CD4-positive, alpha-beta T cell treated with Interferon alpha-2 for 1 hour (primary cell): ENCODE results near the gene ZNF81.
A peak's percentile ranks its signal among the peaks of the same experiment; 100 is the strongest.
"Not testable (repeated sequence)": the region's sequence is repeated elsewhere in the genome, so short reads cannot be mapped to it uniquely, and the experiment has no call there.

Source experiments
- DNase-seq, 2 donors: peaks; one replicate each; pipeline ENCODE4 v3.0.0-alpha.2; 2020 to 2022

The ZNF81 gene

GRCh38 chrX:47836164-47837072 lies at the start of gene ZNF81:
TSS of gene ZNF81 (plus strand) at chrX:47836902. CDS start at chrX:47846268, 9,366 bp downstream.
- DNase-seq: peak; percentile 93

DNA sequence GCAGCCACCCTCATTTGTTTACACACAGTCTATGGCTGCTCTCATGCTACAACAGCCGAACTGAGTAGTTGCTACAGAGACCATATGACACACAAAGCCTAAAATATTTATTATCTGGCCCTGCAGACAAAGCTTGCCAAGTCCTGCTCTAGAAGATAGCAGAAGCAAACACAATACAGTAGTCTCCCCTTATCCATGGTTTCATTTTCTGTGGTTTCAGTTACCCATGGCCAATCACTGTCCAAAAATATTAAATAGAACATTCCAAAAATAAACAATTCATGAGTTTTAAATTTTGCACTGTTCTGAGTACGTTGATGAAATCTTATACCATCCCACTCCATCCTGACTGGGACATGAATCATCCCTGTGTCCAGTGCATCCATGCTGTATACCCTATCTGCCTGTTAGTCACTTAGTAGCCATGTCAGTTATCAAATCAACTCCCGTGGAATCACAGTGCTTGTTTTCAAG lies 40.2 kb upstream of the ZNF81 start:
- no peak for DNase-seq

GRCh38 chrX:47797084-47797483 lies 39.6 kb upstream of the ZNF81 start:
- no peak for DNase-seq

GRCh38 chrX:47798861-47799260 lies 37.8 kb upstream of the ZNF81 start:
- DNase-seq: no peak

DNA sequence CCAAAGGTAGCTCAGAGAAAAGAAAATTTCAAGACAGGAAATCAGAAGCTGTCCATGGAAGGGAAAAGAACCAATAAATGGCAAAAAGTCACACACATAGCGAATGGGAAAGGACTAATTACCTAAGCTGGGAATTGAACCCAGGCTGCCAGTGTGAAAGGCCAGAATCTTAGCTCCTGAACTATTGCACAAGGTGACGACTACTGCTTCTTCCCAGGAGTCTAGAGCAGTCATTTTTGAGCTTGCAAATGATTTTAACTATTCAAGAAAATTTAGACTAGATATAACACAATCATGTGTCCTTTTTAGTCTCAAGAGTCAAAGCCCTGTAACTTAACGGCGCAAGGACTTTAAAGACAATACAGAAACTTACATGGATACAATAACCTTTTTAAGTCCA lies 34.1 kb upstream of the ZNF81 start:
- DNase-seq: no peak

DNA sequence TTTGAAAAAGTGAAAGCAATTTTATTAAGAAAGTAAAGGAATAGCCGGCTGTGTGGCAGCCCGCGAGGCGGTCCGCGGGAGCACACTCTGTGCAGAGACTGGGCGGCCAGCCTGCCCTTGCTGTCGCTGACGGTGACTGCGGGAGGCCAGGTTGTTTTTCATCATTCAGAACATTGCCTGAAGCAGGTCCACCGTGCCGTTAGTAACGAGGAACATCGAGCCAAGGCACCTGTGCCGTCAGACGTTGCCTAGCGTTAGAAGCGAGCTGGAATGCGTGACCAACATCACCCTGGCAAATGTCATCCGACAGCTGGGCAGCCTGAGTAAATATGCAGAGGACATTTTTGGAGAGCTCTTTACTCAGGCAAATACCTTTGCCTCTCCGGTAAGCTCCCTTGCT lies 33.6 kb upstream of the ZNF81 start:
- not testable (repeated sequence) for DNase-seq

GRCh38 chrX:47804315-47804714 lies 32.4 kb upstream of the ZNF81 start:
- no peak for DNase-seq

GRCh38 chrX:47805844-47806243 lies 30.9 kb upstream of the ZNF81 start:
- not testable (repeated sequence) for DNase-seq

- DNase-seq: not testable (repeated sequence)
These were observed 30.1 kb upstream of the ZNF81 start for GRCh38 chrX:47806415-47807271.

DNA sequence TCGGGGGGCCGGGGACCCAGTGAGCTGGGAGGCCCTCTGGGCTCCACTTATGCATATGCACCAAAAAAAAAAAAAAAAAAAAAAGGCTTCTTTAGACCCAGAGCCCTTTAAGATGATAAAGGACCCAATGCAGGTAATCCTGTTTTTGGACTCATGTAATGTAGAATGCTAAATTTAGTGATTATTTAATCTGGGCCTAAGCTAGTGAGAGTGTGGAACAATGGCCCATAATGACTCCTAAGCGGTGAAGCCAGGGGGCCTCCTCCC lies 29.5 kb upstream of the ZNF81 start:
- DNase-seq: not testable (repeated sequence)

- DNase-seq: no peak
These were observed 29.2 kb upstream of the ZNF81 start for GRCh38 chrX:47807548-47807947.

GRCh38 chrX:47808904-47809788 lies 27.6 kb upstream of the ZNF81 start:
- DNase-seq: no peak

GRCh38 chrX:47814851-47815250 lies 21.9 kb upstream of the ZNF81 start:
- no peak for DNase-seq

DNA sequence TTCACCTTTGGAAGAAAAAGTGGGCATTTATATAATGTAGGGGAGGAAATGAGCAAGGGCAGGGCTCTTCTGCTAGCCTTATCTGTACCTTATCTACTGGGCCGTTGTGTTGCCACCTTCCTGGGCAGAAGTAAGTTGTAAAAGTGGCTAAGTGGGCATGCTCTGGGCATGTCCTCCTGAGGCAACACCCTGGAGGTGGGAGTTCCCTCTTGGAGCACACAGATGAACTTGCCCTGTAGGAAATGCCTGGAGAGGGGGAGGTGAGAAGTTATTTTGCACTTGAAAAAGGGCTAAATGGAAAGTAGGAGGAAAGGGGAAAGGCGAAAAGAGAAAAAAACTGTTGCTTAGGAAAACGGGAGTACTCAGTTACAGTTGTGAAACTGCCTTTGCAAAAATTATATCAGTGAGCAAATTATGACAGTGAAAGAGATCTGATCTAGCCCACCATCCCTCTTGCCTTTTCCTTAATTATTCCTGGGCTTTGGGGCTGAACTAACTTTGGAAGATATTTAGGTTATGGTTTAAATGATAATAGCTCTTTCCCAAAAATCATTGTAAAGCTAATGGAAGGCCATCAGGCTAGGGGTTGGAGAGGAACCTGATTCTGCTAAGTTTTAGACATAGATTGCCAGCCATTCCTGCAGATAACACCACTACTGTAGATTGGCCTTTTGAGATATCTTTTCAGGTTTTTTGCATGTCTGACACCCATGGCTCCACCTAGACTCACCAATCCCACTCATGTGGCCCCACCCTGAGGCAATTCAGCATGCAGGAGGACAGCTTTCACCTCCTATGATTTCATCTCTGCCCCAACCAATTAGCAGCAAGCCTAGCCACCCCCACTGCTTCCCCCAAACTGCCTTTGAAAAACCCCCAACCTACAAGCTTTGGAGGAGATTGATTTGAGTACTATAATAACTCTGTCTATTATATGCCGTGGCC lies 20.5 kb upstream of the ZNF81 start:
- DNase-seq: no peak

DNA sequence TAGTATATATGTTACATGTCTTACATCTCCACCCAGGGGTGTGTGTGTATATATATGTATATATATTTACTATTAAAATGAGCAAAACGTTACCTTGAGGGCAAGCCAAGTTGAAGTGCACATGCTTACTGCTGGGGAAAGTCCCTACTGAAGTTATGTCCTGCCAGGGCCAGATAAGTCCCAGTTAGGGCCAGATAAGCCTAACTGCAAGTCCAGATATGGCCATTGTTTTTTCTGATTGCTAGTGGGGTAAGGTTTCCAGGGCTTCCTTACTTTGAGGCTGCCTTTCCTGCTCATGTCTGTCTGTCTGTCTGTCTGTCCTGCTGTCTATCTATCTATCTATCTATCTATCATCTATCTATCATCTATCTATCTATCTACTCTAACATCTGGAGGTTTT lies 19.3 kb upstream of the ZNF81 start:
- DNase-seq: no peak

DNA sequence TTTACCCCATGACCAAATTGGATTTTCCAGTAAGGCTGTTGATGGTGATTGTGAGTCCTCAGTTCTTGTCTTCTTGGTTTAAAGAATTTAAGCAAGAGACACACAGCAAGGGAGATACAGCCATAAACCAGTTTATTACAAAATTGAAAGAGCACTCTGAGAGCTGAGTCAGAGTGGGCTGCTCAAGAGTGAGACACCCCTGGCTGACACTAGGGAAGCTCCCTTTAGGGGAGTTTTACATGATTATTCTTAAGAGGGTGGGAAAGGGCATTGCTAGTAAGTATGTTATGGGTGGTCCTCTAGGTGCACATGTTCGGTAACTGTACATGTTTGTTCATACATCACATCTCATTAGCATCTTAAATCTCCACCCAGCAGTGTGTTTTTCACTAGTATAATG lies 18.8 kb upstream of the ZNF81 start:
- no peak for DNase-seq

- no peak for DNase-seq
These were observed 7.7 kb upstream of the ZNF81 start for GRCh38 chrX:47828984-47829383.

- peak; percentile 47 to 68 for DNase-seq
These were observed 4.9 kb upstream of the ZNF81 start for GRCh38 chrX:47831788-47832187.

DNA sequence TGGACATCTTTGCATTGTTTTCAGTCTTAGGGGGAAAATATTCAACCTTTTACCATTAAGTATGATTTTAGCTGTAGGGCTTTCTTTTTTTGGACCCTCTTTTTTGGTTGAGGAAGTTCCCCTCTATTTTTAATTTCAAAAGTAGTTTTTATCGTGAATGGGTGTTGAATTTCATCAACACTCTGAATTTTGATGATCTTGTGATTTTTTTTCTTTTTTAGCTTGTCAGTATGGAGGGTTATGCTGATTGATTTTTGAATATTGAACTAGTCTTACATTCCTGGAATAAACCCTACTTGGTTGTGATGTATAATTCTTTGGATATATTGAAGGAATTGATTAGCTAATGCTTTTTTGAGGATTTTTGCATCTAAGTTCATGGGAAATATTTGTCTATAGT lies 1.7 kb downstream of the ZNF81 start:
- DNase-seq: no peak

DNA sequence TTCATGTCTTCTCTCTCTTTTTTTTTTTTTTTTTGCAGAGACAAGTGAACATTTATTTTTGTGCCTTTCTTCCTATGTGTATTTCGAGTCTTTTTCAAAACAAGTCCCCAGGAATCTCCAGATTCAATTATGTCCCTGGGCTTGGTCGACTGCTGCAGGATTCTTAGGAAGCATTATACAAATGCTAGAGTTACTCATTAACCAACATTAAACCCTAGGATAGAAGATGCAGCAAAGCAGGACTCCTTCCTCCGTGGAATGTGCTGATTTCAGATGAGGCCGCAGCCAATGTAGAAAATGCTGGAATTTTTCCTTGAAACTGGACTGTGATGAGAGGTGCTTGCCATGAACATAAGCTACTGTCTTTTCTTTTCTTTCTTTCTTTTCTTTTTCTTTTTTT lies 3.4 kb downstream of the ZNF81 start:
- DNase-seq: no peak

GRCh38 chrX:47843363-47843762 lies 6.7 kb downstream of the ZNF81 start:
- DNase-seq: no peak

DNA sequence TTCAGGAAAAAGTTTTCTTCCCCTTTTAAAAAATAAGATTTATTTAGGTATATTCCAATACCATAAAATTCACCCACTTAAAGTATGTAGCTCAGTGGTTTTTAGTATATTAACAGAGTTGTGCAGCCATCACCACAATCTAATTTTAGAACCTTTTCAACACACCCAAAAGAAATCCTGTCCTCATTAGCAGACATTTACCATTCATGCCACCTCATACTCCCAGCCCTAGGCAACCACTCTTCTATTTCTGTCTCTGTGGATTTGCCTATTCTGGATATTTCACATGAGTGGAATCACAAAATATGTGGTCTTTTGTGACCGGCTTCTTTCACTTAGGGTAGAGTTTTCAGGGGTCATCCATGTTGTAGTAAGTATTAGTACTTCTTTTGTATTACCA lies 7.4 kb downstream of the ZNF81 start:
- DNase-seq: no peak
